GM12874 (cell line): ENCODE results near the gene PROSER1.

Experiments
- TF ChIP-seq, protein P1 (sequence below): IDR thresholded peaks from 2 replicates; pipeline ENCODE4 v1.5.1; 2011; ENCODE audit warnings: low read depth, mild to moderate bottlenecking, control low read depth, low read length, moderate library complexity; ENCODE audit not compliant: insufficient read depth

Gene PROSER1

DNA sequence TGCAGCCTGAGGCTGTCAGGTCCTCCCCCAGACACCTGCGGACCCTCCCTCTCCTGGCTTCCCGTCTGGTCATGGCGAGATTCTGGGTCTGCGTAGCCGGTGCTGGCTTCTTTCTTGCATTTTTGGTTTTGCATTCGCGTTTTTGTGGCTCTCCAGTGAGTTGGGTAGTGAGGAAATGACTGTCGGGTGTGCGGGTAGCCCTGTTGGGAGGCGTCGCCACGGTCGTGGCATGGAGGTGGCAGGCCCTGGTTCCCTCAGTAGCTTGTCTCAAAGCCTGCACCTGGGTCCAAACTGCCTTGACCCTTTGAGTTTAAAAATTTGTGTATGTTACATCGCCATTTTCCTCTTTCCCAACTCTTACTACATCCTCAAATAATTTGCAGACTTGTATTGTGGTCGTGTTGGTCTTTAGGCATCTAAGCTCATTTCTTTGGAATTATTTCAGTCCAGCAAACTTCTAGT is 711 bp upstream of the PROSER1 start:
- TF ChIP-seq, protein P1, sequence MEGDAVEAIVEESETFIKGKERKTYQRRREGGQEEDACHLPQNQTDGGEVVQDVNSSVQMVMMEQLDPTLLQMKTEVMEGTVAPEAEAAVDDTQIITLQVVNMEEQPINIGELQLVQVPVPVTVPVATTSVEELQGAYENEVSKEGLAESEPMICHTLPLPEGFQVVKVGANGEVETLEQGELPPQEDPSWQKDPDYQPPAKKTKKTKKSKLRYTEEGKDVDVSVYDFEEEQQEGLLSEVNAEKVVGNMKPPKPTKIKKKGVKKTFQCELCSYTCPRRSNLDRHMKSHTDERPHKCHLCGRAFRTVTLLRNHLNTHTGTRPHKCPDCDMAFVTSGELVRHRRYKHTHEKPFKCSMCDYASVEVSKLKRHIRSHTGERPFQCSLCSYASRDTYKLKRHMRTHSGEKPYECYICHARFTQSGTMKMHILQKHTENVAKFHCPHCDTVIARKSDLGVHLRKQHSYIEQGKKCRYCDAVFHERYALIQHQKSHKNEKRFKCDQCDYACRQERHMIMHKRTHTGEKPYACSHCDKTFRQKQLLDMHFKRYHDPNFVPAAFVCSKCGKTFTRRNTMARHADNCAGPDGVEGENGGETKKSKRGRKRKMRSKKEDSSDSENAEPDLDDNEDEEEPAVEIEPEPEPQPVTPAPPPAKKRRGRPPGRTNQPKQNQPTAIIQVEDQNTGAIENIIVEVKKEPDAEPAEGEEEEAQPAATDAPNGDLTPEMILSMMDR = no peak

DNA sequence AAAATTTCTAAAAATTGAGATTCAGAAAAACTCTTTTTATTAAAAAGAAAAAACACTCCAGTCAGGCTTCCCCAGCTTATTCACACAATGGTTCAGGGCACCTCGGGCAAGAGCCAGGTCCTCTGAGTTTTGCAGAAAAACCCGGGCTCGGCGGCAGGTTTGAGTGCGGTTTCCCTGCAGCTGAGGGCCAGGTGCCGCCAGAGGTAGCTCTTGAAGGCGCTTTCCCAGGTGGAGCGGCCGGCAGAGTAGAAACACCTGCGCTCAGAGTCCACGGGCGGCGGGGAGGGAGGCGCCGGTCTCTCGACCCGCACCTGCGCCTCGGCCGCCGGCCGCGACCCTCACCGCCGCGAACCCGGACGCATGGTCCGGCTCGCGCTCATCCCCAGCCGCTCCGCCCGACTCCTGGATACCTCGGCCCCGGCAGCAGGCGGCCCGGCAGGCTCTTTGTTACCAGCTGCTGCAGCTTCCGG is 444 bp downstream of the PROSER1 start:
- TF ChIP-seq, protein P1 = 0 out of 2 replicates have a peak, but pooled peaks have one; percentile 3

- TF ChIP-seq, protein P1 = no peak
Measured at GRCh38 chr13:39036212-39036611, 1.7 kb downstream of the PROSER1 start.

DNA sequence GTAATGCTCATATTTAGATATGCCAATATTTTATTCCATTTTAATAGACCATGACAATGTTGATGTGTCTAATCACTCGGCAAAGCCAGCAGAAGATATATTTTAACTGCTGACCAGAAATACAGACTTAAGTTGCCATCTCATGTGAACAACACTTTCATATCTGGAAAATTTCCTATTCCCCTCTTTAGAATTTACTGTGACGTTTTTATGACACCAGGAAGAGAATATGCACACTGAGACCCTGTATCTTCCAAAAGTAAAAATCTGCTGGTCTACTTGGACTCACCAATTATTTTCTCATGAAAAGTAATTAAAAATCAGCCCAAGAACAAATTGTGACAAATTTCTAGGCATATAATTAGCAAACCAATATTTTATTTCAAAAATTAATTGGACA is 2.1 kb downstream of the PROSER1 start:
- TF ChIP-seq, protein P1 = no peak

- TF ChIP-seq, protein P1 = no peak
Measured at GRCh38 chr13:39035204-39035603, 2.7 kb downstream of the PROSER1 start.

- TF ChIP-seq, protein P1 = no peak
Measured at GRCh38 chr13:39034085-39034484, 3.8 kb downstream of the PROSER1 start.

DNA sequence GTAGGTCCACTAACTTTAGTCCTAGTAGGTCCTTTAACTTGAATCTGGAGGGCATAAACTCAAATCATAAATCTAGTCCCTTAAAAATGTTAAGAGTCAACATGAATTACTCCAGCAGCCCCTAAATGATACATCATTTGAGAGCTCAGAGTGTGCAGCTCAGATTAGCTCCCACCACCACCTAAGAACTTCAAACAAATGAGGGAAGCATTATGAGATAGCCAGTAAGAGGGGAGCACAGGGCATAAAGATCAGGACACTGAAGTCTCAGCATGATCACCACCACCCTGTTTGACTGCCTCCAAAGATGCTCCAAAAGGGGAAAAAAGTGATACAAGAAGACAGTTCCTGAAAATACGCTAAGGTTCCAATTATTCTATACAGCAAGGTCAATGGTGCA is 5.7 kb downstream of the PROSER1 start:
- TF ChIP-seq, protein P1 = no peak
